Ishikawa (cell line): Measurements from ENCODE around the gene RGS12.

Source experiments
- CEBPB ChIP-seq: IDR thresholded peaks from 2 replicates; pipeline ENCODE4 v1.6.1; 2012
- CREB1 ChIP-seq: IDR thresholded peaks from 2 replicates; pipeline ENCODE4 v1.6.1; 2012; ENCODE audit warnings: low read depth
- EGR1 ChIP-seq: IDR thresholded peaks from 2 replicates; pipeline ENCODE4 v1.6.1; 2012
- EP300 ChIP-seq: IDR thresholded peaks from 2 replicates; pipeline ENCODE4 v1.6.1; 2012; ENCODE audit warnings: borderline replicate concordance
- FOXM1 ChIP-seq: IDR thresholded peaks from 2 replicates; pipeline ENCODE4 v1.6.1; 2012; ENCODE audit warnings: low read depth, borderline replicate concordance
- RAD21 ChIP-seq: IDR thresholded peaks from 2 replicates; pipeline ENCODE4 v1.6.1; 2012; ENCODE audit warnings: low read depth
- REST ChIP-seq: IDR thresholded peaks from 2 replicates; pipeline ENCODE4 v1.6.1; 2012; ENCODE audit warnings: low read depth, mild to moderate bottlenecking
- TAF1 ChIP-seq: IDR thresholded peaks from 2 replicates; pipeline ENCODE4 v1.6.1; 2012; ENCODE audit warnings: low read depth, mild to moderate bottlenecking
- TEAD4 ChIP-seq: IDR thresholded peaks from 2 replicates; pipeline ENCODE4 v1.6.1; 2012
- USF1 ChIP-seq: IDR thresholded peaks from 2 replicates; pipeline ENCODE4 v1.6.1; 2012
- YY1 ChIP-seq: IDR thresholded peaks from 2 replicates; pipeline ENCODE4 v1.6.1; 2012; ENCODE audit warnings: low read depth
- ZBTB7A ChIP-seq: IDR thresholded peaks from 2 replicates; pipeline ENCODE4 v1.6.1; 2012; ENCODE audit warnings: low read depth
- TF ChIP-seq, protein P1 (sequence below): IDR thresholded peaks from 2 replicates; pipeline ENCODE4 v1.6.1; 2012

DNA sequence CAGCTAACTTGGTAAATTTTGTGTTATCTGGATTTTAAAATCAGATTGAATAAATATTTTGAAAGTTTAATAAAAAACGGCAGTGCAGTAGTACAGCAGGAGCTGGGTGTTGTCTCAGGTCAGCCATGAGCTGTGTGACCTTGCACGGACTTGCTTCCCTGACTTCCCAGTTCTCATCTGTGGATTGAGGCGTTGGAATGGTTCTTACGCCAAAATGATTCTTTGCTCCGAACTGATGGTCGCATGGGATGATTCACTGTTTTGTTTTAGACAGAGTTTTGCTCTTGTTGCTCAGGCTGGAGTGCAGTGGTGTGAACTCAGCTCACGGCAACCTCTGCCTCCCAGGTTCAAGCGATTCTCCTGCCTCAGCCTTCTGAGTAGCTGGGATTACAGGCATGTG is 45.0 kb downstream of the RGS12 start:
- TF ChIP-seq CEBPB (no peak), CREB1 (no peak), RAD21 (no peak), TEAD4 (no peak), FOXM1 (no peak), YY1 (no peak), EP300 (no peak), REST (no peak), USF1 (no peak), TAF1 (no peak), EGR1 (no peak), ZBTB7A (no peak)
- TF ChIP-seq, protein P1, sequence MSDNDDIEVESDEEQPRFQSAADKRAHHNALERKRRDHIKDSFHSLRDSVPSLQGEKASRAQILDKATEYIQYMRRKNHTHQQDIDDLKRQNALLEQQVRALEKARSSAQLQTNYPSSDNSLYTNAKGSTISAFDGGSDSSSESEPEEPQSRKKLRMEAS = no peak
